Loucy (cell line): ENCODE data around the gene NCLN.
"Not testable (repeated sequence)": the region's sequence is repeated elsewhere in the genome, so short reads cannot be mapped to it uniquely, and the experiment has no call there.

Experiments
- H2AFZ ChIP-seq: fragments of 200-600 bp; sonication (generic); 2 replicates; pipeline ENCODE4 v1.6.0; 2016; ENCODE audit warnings: antibody characterized with exemption, mild to moderate bottlenecking, low read length, moderate library complexity
- H3F3A ChIP-seq: fragments of 200-600 bp; 2 replicates; pipeline ENCODE4 v1.6.0; 2016; ENCODE audit warnings: antibody characterized with exemption, low read depth, mild to moderate bottlenecking
- H3K27me3 ChIP-seq: fragments of 200-600 bp; sonication (generic); 2 replicates; pipeline ENCODE4 v1.6.1; 2014; ENCODE audit warnings: low read length, mild to moderate bottlenecking; ENCODE audit not compliant: insufficient read depth, poor library complexity, severe bottlenecking
- H3K36me3 ChIP-seq: fragments of 200-600 bp; sonication (generic); 2 replicates; pipeline ENCODE4 v1.6.1; 2016; ENCODE audit warnings: low read length; ENCODE audit not compliant: insufficient read depth
- H3K4me1 ChIP-seq: fragments of 200-600 bp; sonication (generic); 2 replicates; pipeline ENCODE4 v1.5.1; 2014; ENCODE audit warnings: low read length, mild to moderate bottlenecking; ENCODE audit not compliant: insufficient read depth, poor library complexity, severe bottlenecking
- H3K4me2 ChIP-seq: fragments of 200-600 bp; sonication (generic); 2 replicates; pipeline ENCODE4 v1.6.0; 2014; ENCODE audit warnings: antibody characterized with exemption, low read length, low read depth, mild to moderate bottlenecking; ENCODE audit not compliant: poor library complexity, severe bottlenecking
- H3K4me3 ChIP-seq: fragments of 200-600 bp; sonication (generic); 2 replicates; pipeline ENCODE4 v1.5.1; 2014; ENCODE audit warnings: low read length, mild to moderate bottlenecking, mixed read lengths; ENCODE audit not compliant: poor library complexity, severe bottlenecking
- H3K79me2 ChIP-seq: fragments of 200-600 bp; sonication (generic); 2 replicates; pipeline ENCODE4 v1.6.1; 2014; ENCODE audit warnings: low read length; ENCODE audit not compliant: insufficient read depth
- H3K9ac ChIP-seq: fragments of 200-600 bp; sonication (generic); 2 replicates; pipeline ENCODE4 v1.6.0; 2014; ENCODE audit warnings: mild to moderate bottlenecking, low read depth, low read length, moderate library complexity; ENCODE audit not compliant: poor library complexity, severe bottlenecking
- H3K9me2 ChIP-seq: fragments of 200-600 bp; sonication (generic); replicated peaks from 2 replicates; pipeline ENCODE4 v1.6.1; 2016; ENCODE audit warnings: low read depth, low read length, mixed read lengths
- H3K9me3 ChIP-seq: fragments of 200-600 bp; sonication (generic); 2 replicates; pipeline ENCODE4 v1.6.1; 2014; ENCODE audit warnings: mild to moderate bottlenecking, antibody characterized with exemption, low read length, low read depth; ENCODE audit not compliant: insufficient read depth
- H4K20me1 ChIP-seq: fragments of 200-600 bp; sonication (generic); 2 replicates; pipeline ENCODE4 v1.6.0; 2014; ENCODE audit warnings: antibody characterized with exemption, low read length, mild to moderate bottlenecking; ENCODE audit not compliant: insufficient read depth, poor library complexity, severe bottlenecking
- EZH2phosphoT487 ChIP-seq: fragments of 200-600 bp; IDR thresholded peaks from 2 replicates; pipeline ENCODE4 v1.6.1; 2018; ENCODE audit warnings: antibody characterized with exemption, mild to moderate bottlenecking, moderate library complexity, borderline replicate concordance
- TF ChIP-seq, protein P1 (sequence below): fragments of 200-600 bp; sonication (generic); conservative IDR thresholded peaks from 2 replicates; pipeline ENCODE4 v1.5.1; 2014; ENCODE audit warnings: mild to moderate bottlenecking, antibody characterized with exemption, low read length

NCLN gene

DNA sequence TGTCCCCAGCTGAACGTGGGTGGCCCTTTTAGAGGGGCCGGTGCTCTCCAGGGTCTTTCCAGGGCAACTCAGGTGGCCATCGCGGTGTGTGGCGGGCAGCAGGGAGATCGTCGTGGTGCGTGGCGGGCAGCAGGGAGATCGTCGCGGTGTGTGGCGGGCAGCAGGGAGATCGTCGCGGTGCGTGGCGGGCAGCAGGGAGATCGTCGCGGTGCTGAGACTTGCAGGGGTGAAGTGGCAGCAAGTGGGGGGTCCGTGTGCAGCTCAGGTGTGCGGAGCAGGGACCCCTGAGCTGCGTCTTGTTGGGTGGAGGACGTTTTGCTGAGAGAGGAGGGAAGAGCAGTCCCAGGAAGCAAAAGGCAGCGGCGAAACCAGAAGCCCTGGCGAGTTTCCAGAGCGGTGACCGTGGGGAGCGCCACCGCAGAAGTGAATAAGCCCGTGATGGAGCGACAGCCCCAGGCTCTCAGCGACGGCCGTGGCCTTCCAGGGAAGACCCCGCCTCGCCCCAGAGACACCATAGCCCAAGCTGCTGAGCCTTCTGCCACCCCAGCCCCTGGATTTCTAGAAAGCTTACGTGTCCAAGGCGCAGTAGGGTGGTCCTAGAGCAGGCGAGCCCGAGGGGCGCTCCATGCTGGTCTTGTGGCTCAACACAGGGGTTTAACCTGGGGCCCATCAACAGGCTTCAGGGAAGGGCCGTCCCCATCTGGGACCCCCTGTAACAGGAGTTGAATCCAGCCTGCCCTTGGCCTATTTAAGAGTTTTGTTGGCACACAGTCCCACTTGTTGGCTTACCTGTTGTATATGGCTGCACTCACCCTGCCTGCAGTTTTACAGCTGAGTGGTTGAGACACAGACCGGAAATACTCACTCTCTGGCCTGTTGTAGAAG is 5.4 kb downstream of the NCLN start:
- Histone ChIP-seq H3K27me3 (no peaks in the 10 kb centered on the region), H3K4me3 (no peak overlapping the region), H3K36me3 (no peaks in the 10 kb centered on the region; the same call in 1 of the 2 replicates), H3F3A (no peaks in the 10 kb centered on the region), H4K20me1 (peaks cover 22% of the 10 kb centered on the region), H3K4me1 (peaks cover 26% of the 10 kb centered on the region), H3K9me2 (no peaks in the 10 kb centered on the region), H3K4me2 (no peak overlapping the region), H3K79me2 (peaks cover 56% of the 10 kb centered on the region), H2AFZ (no peak overlapping the region), H3K9ac (no peak overlapping the region), H3K9me3 (no peaks in the 10 kb centered on the region)
- TF ChIP-seq EZH2phosphoT487, result no peak
- TF ChIP-seq, protein P1, sequence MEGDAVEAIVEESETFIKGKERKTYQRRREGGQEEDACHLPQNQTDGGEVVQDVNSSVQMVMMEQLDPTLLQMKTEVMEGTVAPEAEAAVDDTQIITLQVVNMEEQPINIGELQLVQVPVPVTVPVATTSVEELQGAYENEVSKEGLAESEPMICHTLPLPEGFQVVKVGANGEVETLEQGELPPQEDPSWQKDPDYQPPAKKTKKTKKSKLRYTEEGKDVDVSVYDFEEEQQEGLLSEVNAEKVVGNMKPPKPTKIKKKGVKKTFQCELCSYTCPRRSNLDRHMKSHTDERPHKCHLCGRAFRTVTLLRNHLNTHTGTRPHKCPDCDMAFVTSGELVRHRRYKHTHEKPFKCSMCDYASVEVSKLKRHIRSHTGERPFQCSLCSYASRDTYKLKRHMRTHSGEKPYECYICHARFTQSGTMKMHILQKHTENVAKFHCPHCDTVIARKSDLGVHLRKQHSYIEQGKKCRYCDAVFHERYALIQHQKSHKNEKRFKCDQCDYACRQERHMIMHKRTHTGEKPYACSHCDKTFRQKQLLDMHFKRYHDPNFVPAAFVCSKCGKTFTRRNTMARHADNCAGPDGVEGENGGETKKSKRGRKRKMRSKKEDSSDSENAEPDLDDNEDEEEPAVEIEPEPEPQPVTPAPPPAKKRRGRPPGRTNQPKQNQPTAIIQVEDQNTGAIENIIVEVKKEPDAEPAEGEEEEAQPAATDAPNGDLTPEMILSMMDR, result no peak

DNA sequence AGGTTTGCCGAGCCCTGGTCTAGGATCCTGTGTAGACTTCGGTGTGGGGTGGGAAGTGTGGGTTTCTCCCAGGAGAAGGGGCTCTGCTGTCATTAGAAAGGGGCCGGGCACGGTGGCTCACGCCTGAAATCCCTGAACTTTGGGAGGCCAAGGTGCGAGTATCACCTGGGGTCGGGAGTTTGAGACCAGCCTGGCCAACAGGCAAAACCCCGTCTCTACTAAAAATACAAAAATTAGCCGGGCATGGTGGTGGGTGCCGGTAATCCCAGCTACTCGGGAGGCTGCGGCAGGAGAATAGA is 6.0 kb downstream of the NCLN start:
- H3K36me3 ChIP-seq, H3K9me3 ChIP-seq, H3K4me2 ChIP-seq, H3K4me3 ChIP-seq, H2AFZ ChIP-seq, H3K27me3 ChIP-seq, H3F3A ChIP-seq, H3K9ac ChIP-seq, H3K9me2 ChIP-seq: not testable (repeated sequence)
- Histone ChIP-seq H3K79me2 (peaks cover 50% of the 10 kb centered on the region), H3K4me1 (peaks cover 21% of the 10 kb centered on the region), H4K20me1 (peaks cover 16% of the 10 kb centered on the region)

DNA sequence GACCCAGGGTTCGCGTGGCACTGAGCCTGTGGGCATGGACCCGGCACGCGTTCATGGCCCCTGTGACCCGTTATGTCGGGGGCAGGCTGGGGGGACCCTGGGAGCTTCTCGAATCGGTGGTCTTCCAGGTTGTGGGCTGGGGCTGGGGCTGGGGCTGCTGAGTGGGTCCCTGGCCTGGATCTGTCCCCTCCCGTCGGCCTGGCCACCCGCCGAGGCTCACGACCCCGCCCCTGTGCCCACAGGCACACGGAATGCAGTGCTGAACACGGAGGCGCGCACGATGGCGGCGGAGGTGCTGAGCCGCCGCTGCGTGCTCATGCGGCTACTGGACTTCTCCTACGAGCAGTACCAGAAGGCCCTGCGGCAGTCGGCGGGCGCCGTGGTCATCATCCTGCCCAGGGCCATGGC is 6.5 kb downstream of the NCLN start:
- peaks cover 3% of the 10 kb centered on the region; the same call in 1 of the 2 replicates for H3K36me3 ChIP-seq
- peaks cover 16% of the 10 kb centered on the region for H3K4me1 ChIP-seq

More for the DNA sequence above, 6.5 kb downstream of the NCLN start:
- TF ChIP-seq, protein P1, result no peak
- TF ChIP-seq EZH2phosphoT487, result no peak
- Histone ChIP-seq H3K9me2 (no peaks in the 10 kb centered on the region), H3K9me3 (no peaks in the 10 kb centered on the region), H3F3A (no peaks in the 10 kb centered on the region), H3K27me3 (no peaks in the 10 kb centered on the region), H3K4me3 (no peak overlapping the region), H2AFZ (no peak overlapping the region), H3K4me2 (no peak overlapping the region), H3K79me2 (peaks cover 45% of the 10 kb centered on the region), H4K20me1 (peaks cover 11% of the 10 kb centered on the region), H3K9ac (no peak overlapping the region)
